AG04450 (cell line): ENCODE results near the gene SND1. TPM values are rescaled to one million over a fixed set of nuclear protein-coding genes. Genes with fewer than 3 reads are reported as not detected.
"Not testable (repeated sequence)": the region's sequence is repeated elsewhere in the genome, so short reads cannot be mapped to it uniquely, and the experiment has no call there.

ENCODE experiments used
- CTCF ChIA-PET: fragments of 300-600, 350-600 bp; formaldehyde crosslinking; extraction: SDS; loops from one replicate; lab custom pipeline; 2022; ENCODE audit warnings: antibody characterized with exemption, inconsistent platforms; lab: Charles Lee
- POLR2A ChIA-PET: fragments of 350-600 bp; formaldehyde crosslinking; extraction: SDS; loops from one replicate; lab custom pipeline; 2021; ENCODE audit warnings: antibody characterized with exemption, inconsistent platforms; lab: Yijun Ruan, JAX
- DNase-seq: peaks from one replicate; pipeline ENCODE4 v3.0.0-alpha.2; 2011; ENCODE audit warnings: low read depth, low spot score
- H3K27ac ChIP-seq: one replicate; pipeline ENCODE4 v1.5.1; 2012; ENCODE audit warnings: low read depth, low read length, control low read depth
- H3K27me3 ChIP-seq: one replicate; pipeline ENCODE4 v1.6.0; 2012; ENCODE audit warnings: low read length; ENCODE audit not compliant: control insufficient read depth, insufficient read depth
- H3K4me3 ChIP-seq: 2 replicates; pipeline ENCODE4 v1.5.1; 2011; ENCODE audit warnings: mild to moderate bottlenecking, low read depth, low read length, control low read depth
- H3K9me3 ChIP-seq: 2 replicates; pipeline ENCODE4 v1.5.1; 2012; ENCODE audit warnings: low read length; ENCODE audit not compliant: control insufficient read depth, insufficient read depth
- polyA plus RNA-seq: library from polyadenylated mRNA; depleted of rRNA; stranded (reverse); fragments of >200 nt; gene quantifications from 2 replicates; pipeline ENCODE4 v1.2.3, GENCODE V29; 2011
- TF ChIP-seq, protein P1 (sequence below): IDR thresholded peaks from 2 replicates; pipeline ENCODE4 v1.5.1; 2011; ENCODE audit warnings: low read depth, low read length, control low read depth, inconsistent platforms

SND1 gene
- polyA plus RNA-seq, 1 experiment: 247 TPM

DNA sequence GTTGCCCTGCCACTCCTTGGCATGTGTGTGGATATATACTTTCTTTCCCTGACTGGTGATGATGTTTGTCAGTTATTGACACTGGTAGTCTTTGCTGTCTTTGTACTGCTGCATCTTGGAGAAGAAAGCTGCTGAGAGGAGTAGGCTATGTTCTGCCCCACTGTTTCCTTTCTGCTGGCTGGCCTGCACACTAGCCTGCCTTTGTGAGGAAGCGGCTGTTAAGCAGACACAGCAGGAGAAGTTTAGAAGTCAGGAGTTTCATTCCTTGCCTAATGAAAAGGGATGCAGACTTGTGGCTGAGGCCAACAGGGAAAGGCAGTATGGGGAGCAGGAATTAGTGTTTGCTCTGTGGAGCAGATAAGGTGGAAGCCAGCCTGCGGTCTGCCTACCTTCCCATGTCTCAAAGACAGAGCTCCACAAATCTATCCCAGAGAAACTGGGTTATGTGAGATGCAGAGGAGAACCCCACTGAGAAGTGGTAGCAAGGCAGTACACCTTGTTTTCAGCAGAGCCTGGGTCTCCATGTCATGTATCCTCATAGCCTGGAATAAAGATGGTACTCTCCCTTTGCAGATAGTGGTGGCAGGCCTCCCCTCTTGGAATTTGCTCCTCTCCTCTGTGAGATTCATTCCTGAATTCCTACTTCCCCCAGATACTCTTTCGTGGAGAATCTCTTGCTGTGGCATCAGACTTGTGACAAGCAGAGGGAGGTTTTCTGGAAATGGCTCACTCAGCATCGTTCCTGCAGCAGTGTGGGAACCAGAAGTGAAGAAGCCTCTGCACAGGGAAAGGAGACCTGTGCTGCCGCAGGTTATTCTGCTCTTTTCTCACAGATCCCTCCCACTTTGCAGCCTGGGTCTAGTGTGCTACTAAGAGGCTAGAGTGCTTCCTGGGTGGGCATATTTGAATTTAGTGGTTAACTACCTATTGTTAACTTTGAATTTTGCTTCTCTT is 249.0 kb downstream of the SND1 start:
- Histone ChIP-seq H3K27me3 (no peaks in the 10 kb centered on the region), H3K9me3 (no peaks in the 10 kb centered on the region), H3K27ac (no peak overlapping the region), H3K4me3 (no peak overlapping the region)
- TF ChIP-seq, protein P1, sequence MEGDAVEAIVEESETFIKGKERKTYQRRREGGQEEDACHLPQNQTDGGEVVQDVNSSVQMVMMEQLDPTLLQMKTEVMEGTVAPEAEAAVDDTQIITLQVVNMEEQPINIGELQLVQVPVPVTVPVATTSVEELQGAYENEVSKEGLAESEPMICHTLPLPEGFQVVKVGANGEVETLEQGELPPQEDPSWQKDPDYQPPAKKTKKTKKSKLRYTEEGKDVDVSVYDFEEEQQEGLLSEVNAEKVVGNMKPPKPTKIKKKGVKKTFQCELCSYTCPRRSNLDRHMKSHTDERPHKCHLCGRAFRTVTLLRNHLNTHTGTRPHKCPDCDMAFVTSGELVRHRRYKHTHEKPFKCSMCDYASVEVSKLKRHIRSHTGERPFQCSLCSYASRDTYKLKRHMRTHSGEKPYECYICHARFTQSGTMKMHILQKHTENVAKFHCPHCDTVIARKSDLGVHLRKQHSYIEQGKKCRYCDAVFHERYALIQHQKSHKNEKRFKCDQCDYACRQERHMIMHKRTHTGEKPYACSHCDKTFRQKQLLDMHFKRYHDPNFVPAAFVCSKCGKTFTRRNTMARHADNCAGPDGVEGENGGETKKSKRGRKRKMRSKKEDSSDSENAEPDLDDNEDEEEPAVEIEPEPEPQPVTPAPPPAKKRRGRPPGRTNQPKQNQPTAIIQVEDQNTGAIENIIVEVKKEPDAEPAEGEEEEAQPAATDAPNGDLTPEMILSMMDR: no peak
- POLR2A ChIA-PET: no interaction called here
- CTCF ChIA-PET: no interaction called here
- DNase-seq: no peak

DNA sequence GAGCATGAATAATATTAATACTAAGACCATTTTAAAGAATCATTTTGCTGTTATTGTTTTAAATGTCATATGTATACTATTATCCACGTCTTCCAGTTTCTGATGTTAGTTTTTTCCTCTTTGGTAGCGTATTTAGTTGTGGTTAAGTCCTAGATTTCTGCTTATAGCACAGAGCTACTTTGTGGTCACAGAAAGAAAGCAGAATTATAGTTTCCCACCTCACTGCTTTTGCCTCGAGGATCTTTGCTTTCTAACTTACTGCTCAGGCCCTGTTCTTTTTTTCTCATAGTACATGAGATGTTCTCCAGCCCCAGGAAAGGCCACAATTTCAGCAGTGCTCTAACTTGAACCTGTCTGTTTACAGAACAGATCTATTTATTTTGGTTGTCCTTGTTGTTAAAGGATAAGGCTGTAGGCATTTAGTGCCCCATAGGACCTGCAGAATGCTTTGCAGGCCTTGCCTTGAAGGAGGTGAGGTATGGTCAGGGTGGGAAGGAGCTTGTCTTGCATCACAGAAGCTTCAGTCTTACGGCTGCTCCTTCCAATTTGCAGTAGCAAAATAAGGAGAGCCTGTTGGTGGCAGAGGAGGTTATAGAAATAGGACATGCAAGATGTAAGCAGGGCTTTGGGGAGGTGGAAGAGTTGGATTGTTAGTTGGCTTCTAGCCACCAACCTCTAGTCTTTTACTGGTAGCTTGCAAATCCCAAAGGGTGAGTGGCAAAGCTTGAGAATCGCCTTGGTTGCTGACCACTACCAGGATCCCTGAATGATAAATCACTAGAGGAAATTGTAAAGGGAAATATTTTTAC is 250.1 kb downstream of the SND1 start:
- ChIA-PET POLR2A (no interaction called here), CTCF (interaction anchor here (0.9 kb wide), 1 partner anchor 193 kb away, joined by 4 read pairs; no protein-coding TSS in a partner anchor)
- no peak for DNase-seq
- TF ChIP-seq, protein P1: no peak
- H3K27me3 ChIP-seq: no peaks in the 10 kb centered on the region
- H3K9me3 ChIP-seq: no peaks in the 10 kb centered on the region
- no peak overlapping the region for H3K4me3 ChIP-seq
- H3K27ac ChIP-seq: no peak overlapping the region

DNA sequence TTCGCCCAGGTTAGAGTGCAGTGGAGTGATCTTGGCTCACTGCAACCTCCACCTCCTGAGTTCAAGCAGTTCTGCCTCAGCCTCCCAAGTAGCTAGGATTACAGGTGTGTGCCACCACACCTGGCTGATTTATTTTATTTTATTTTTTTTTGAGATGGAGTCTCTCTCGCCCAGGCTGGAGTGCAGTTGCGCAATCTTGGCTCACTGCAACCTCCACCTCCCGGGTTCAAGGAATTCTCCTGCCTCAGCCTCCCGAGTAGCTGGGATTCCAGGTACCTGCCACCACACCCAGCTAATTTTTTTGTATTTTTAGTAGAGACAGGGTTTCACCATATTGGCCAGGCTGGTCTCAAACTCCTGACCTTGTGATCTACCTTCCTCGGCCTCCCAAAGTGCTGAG is 250.8 kb downstream of the SND1 start:
- H3K9me3 ChIP-seq, H3K27ac ChIP-seq, H3K27me3 ChIP-seq, POLR2A ChIA-PET, H3K4me3 ChIP-seq, DNase-seq: not testable (repeated sequence)
- CTCF ChIA-PET: interaction anchor here (0.9 kb wide), 1 partner anchor 193 kb away, joined by 4 read pairs; no protein-coding TSS in a partner anchor

DNA sequence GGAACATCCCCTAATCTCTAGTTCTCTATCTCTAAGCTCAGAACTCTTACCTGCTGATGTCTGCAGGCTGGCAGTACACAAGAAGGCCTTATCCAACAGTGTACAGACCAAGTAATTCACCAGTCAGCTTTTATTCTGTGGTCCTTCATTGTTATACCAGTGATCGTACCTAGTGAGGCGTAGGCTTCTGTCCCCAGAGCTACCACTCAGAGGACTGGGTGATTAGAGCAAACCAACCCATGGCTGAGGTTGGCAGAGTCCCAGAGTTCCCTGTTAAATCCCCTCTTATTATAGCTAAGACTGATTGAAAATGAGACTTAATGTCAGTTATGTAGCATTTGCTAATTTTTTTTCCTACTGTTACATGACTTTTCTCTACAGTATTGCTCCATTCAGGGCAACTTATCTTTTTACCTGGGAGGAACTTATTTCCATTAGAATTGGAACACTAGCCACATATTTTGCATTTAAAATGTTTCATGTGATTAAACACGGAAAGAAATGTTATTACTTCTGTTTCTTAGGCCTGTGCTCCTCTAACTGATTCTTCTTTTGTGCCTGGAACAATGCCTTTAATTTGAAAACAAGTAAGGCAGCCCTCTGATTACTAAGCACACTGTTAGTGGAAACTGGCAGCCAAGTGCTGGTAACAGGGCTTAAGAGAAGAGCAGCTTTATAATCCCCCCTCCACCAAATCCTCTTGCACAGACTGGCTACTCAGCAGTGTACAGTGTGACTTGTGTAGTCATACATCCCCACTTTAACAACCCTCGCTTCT is 252.1 kb downstream of the SND1 start:
- POLR2A ChIA-PET: no interaction called here
- TF ChIP-seq, protein P1: no peak
- Histone ChIP-seq H3K4me3 (no peak overlapping the region), H3K27ac (no peak overlapping the region), H3K9me3 (no peaks in the 10 kb centered on the region), H3K27me3 (no peaks in the 10 kb centered on the region)
- CTCF ChIA-PET: interaction anchor here (0.7 to 0.9 kb wide), 3 partner anchors 9 to 305 kb away, joined by 3 to 4 read pairs (median 3); no protein-coding TSS in a partner anchor
- DNase-seq: no peak

DNA sequence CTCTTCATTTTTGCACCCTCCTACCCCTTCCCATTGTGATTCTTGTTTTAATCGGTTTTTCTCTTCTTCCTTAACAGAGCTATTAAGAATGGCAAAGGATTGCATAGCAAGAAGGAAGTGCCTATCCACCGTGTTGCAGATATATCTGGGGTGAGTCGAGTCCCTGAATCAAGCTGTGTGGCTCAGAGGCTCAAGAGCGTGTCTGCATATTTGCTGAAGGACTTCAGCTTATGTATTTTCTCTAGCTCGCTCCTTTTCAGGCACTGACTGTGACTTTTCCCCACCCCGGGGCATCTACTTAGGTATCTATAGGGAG is 252.6 kb downstream of the SND1 start:
- CTCF ChIA-PET: interaction anchor here (0.9 to 1.5 kb wide), 3 partner anchors 9 to 305 kb away, joined by 3 to 4 read pairs (median 3); no protein-coding TSS in a partner anchor
- POLR2A ChIA-PET: no interaction called here
- no peak for DNase-seq

More for the DNA sequence above, 252.6 kb downstream of the SND1 start:
- no peak overlapping the region for H3K4me3 ChIP-seq
- TF ChIP-seq, protein P1: no peak
- H3K27ac ChIP-seq: no peak overlapping the region
- no peaks in the 10 kb centered on the region for H3K27me3 ChIP-seq
- H3K9me3 ChIP-seq: no peaks in the 10 kb centered on the region
